ENCODE results near the gene NCR3LG1. TPM values are rescaled to one million over a fixed set of nuclear protein-coding genes. Genes with fewer than 3 reads are reported as not detected.

NCR3LG1 gene
- total and polyA plus RNA-seq, 9 of the 15 experiments (the other 6 are each of a cell fraction or from before 2014, with no cell fraction given): 4.1 to 39.8 (median 25.1) TPM

- peak; percentile 70 to 81 for TF ChIP-seq MAZ (CRISPR knock-in tag; conservative IDR thresholded peaks at IDR 0.05 in 1 of 2, IDR thresholded peaks at IDR 0.05 in 1 of 2)
Measured at GRCh38 chr11:17351510-17352176, at the start of gene NCR3LG1 (continued).

DNA sequence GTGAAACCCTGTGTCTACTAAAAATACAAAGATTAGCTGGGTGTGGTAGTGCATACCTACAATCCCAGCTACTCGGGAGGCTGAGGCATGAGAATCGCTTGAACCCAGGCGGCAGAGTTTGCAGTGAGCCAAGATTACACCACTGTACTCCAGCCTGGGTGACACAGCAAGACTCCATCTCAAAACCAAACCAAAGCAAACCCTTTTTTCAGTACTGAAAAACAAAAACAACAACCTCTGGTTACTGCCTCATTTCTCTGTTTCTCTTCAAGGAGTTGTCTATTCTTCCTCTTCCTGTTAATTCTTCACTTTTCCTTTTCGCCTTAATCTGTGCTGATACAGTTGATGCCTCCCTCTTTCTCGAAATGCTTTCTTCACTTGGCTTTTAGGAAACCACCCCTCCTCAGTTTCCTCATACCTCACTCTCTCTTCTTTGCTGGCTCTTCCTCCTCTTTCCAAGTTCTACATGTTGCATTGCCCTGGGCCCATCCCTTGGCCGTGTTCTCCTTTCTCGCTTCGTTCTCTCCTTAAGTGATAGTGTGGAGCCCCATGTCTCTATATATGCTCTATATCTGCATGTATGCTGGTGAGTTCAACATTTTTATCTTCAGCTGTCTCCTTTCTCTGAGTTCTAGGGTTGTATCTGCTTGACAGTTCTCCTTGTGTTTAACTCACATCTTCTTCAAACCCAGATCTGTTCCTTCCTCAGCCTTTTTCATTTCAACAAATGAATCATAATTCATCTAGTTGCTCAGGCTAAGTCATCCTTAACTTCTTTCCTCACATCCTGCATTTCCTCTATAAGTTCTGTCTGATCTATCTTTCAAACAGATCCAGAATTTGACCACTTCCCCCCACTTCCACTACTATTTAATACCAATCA, 38.0 kb upstream of the NCR3LG1 start:
- H3K27ac ChIP-seq (ENCODE audit: extremely low read depth, low read depth, low read length): no peak overlapping the region
- H3K9me1 ChIP-seq (ENCODE audit: control insufficient read depth, insufficient read depth, low read length): no peaks in the 10 kb centered on the region
- H3K4me3 ChIP-seq: no peak overlapping the region
- ATAC-seq: no peak
- 70% methylated on average over 6 of the region's 8 CpGs for WGBS (ENCODE audit: insufficient coverage, low coverage, missing lambda C conversion rate)
- no peak overlapping the region for H3K4me2 ChIP-seq (ENCODE audit: insufficient read depth, low read length)
- H3K36me3 ChIP-seq (ENCODE audit: control insufficient read depth, insufficient read depth, low read length): peaks cover 36% of the 10 kb centered on the region; the same call in 1 of the 3 replicates
- in situ Hi-C loops (cut with MboI) (no loop called here), intact Hi-C loops (cut with micrococcal nuclease) (no loop called here)
- H2AFZ ChIP-seq (ENCODE audit: low read depth, low read length): no peak overlapping the region
- TF ChIP-seq YBX1 (IDR thresholded peaks at IDR 0.05) (no peak), ZNF778 (CRISPR knock-in tag; IDR thresholded peaks at IDR 0.05) (no peak), NCOA6 (IDR thresholded peaks at IDR 0.05) (no peak), BCL6 (CRISPR knock-in tag; IDR thresholded peaks at IDR 0.05) (no peak), NCOR1 (IDR thresholded peaks at IDR 0.05) (no peak), TCF7L2 (IDR thresholded peaks at IDR 0.05; ENCODE audit: low read depth, low read length) (no peak), SMARCE1 (IDR thresholded peaks at IDR 0.05) (no peak), CBFB (CRISPR knock-in tag; IDR thresholded peaks at IDR 0.05) (no peak), ZBTB2 (IDR thresholded peaks at IDR 0.05) (no peak), BRF1 (IDR thresholded peaks at IDR 0.05; ENCODE audit: borderline replicate concordance, extremely low read depth, insufficient read length) (no peak), ETS1 (conservative IDR thresholded peaks at IDR 0.05; ENCODE audit: control insufficient read depth, low read depth, low read length) (no peak), GTF3C2 (IDR thresholded peaks at IDR 0.05; ENCODE audit: borderline replicate concordance, extremely low read depth, insufficient read length) (no peak)
- ChIA-PET CTCF (ENCODE audit: low intra/inter-chr PET ratio) (no interaction called here), POLR2A (no interaction called here)
- H3K27me3 ChIP-seq (ENCODE audit: control insufficient read depth in 2 of 2, insufficient read depth in 2 of 2, low read length in 2 of 2): no peaks in the 10 kb centered on the region
- no peaks in the 10 kb centered on the region for H3K79me2 ChIP-seq (ENCODE audit: control insufficient read depth, insufficient read depth, low read length)
- no peaks in the 10 kb centered on the region for H3K4me1 ChIP-seq (replicated peaks in 1 of 2; ENCODE audit: control insufficient read depth in 2 of 2, insufficient read depth in 2 of 2, low read length in 2 of 2)
- no peak overlapping the region for H3K9ac ChIP-seq (ENCODE audit: insufficient read depth in 1 of 2, low read depth in 2 of 2, low read length in 2 of 2)
- no peak for FAIRE-seq
- DNase-seq (ENCODE audit: extremely low read depth in 1 of 4, low spot score in 3 of 4): no peak
- no TSS peak for BruUV-seq (replicated peaks)
- no peaks in the 10 kb centered on the region for H3K9me3 ChIP-seq (replicated peaks; ENCODE audit: control insufficient read depth, insufficient read depth, low read depth, low read length)
- H4K20me1 ChIP-seq (replicated peaks; ENCODE audit: control insufficient read depth, insufficient read depth, low read length): no peaks in the 10 kb centered on the region

All from K562 (cell line).